Common myeloid progenitor, CD34-positive (primary cell): ENCODE measurements around the gene OR52D1.

Experiments
- CTCF ChIA-PET: fragments of 350-600 bp; sonication (Branson Sonifier 250); formaldehyde crosslinking; loops from one replicate; lab custom pipeline; 2021; ENCODE audit warnings: antibody characterized with exemption; lab: Charles Lee
- POLR2A ChIA-PET: fragments of 350-600 bp; sonication (Branson Sonifier 250); formaldehyde crosslinking; loops from one replicate; lab custom pipeline; 2021; ENCODE audit warnings: antibody characterized with exemption; lab: Charles Lee
- DNase-seq, 3 donors: peaks; one replicate each; pipeline versions ENCODE4 v3.0.0 to v3.0.0-alpha.2; 2013
- H3K27ac ChIP-seq, 2 experiments: 1 replicate in 1 of 2; 2 replicates in 1 of 2; pipeline ENCODE4 v1.7.0; 2013; ENCODE audit warnings: inconsistent platforms in 2 of 2, low read length in 2 of 2, mild to moderate bottlenecking in 2 of 2, low read depth in 1 of 2, moderate library complexity in 1 of 2; ENCODE audit not compliant: severe bottlenecking in 2 of 2, insufficient read depth in 1 of 2, poor library complexity in 1 of 2
- H3K27me3 ChIP-seq, 5 experiments: replicated peaks in 2 of 5; 1 replicate in 3 of 5; 2 replicates in 2 of 5; pipeline versions ENCODE4 v1.6.1 to v1.7.0; 2013; ENCODE audit warnings: low read length in 4 of 5, mild to moderate bottlenecking in 2 of 5, moderate library complexity in 2 of 5, inconsistent platforms in 1 of 5; ENCODE audit not compliant: insufficient read depth in 5 of 5, control insufficient read depth in 4 of 5
- H3K36me3 ChIP-seq, 4 experiments: 1 replicate in 2 of 4; 2 replicates in 2 of 4; pipeline versions ENCODE4 v1.6.1 to v1.7.0; 2013; ENCODE audit warnings: low read length in 3 of 4, control low read depth in 1 of 4, mild to moderate bottlenecking in 1 of 4; ENCODE audit not compliant: control insufficient read depth in 4 of 4, insufficient read depth in 4 of 4
- H3K4me1 ChIP-seq, 4 experiments: 1 replicate in 3 of 4; 2 replicates in 1 of 4; pipeline versions ENCODE4 v1.6.1 to v1.7.1; 2013; ENCODE audit warnings: low read length in 3 of 4, mild to moderate bottlenecking in 3 of 4, control low read depth in 1 of 4, inconsistent platforms in 1 of 4, moderate library complexity in 1 of 4; ENCODE audit not compliant: control insufficient read depth in 4 of 4, insufficient read depth in 4 of 4; ENCODE audit errors: control extremely low read depth in 1 of 4
- H3K4me3 ChIP-seq, 7 experiments: 1 replicate in 4 of 7; 2 replicates in 3 of 7; pipeline versions ENCODE4 v1.5.1 to v1.7.0; 2013; ENCODE audit warnings: mild to moderate bottlenecking in 7 of 7, low read length in 6 of 7, moderate library complexity in 6 of 7, inconsistent platforms in 2 of 7, low read depth in 2 of 7, control low read depth in 1 of 7; ENCODE audit not compliant: insufficient read depth in 4 of 7, control insufficient read depth in 1 of 7; ENCODE audit errors: extremely low read depth in 1 of 7
- H3K9me3 ChIP-seq, 5 experiments: 1 replicate in 4 of 5; 2 replicates in 1 of 5; pipeline versions ENCODE4 v1.6.1 to v1.7.1; 2013; ENCODE audit warnings: low read length in 4 of 5, mild to moderate bottlenecking in 2 of 5, inconsistent platforms in 1 of 5, low read depth in 1 of 5, moderate library complexity in 1 of 5; ENCODE audit not compliant: control insufficient read depth in 4 of 5, insufficient read depth in 2 of 5; ENCODE audit errors: control extremely low read depth in 1 of 5
- WGBS: methylation state at CpG from one replicate; pipeline ENCODE4 v1.1.5; 2013; ENCODE audit not compliant: insufficient coverage; 5-methylcytosine and 5-hydroxymethylcytosine counted together

OR52D1 gene

GRCh38 chr11:5473921-5474320 lies 14.6 kb upstream of the OR52D1 start:
- ChIA-PET CTCF (no interaction called here), POLR2A (no interaction called here)
- Histone ChIP-seq H3K4me3 (no peak overlapping the region), H3K4me1 (no peaks in the 10 kb centered on the region), H3K9me3 (no peaks in the 10 kb centered on the region), H3K36me3 (no peaks in the 10 kb centered on the region), H3K27me3 (peaks cover 0 to 2% (median 0%) of the 10 kb centered on the region in 5 experiments), H3K27ac (no peak overlapping the region)
- no peak for DNase-seq

GRCh38 chr11:5476186-5476819 lies 12.2 kb upstream of the OR52D1 start:
- H3K36me3 ChIP-seq, result no peaks in the 10 kb centered on the region
- H3K27me3 ChIP-seq, result peaks cover 0 to 2% (median 0%) of the 10 kb centered on the region in 5 experiments
- H3K9me3 ChIP-seq, result no peaks in the 10 kb centered on the region
- DNase-seq, result peak; percentile 51 to 72 (median 71)
- 86% methylated on average over 1 of the region's 2 CpGs for WGBS
- ChIA-PET POLR2A (no interaction called here), CTCF (interaction anchor here (0.6 to 1.9 kb wide), 7 partner anchors 8 to 415 kb away, joined by 3 to 6 read pairs (median 5); partner anchors contain the start of gene TRIM5)
- H3K27ac ChIP-seq, result no peak overlapping the region
- no peaks in the 10 kb centered on the region for H3K4me1 ChIP-seq
- no peak overlapping the region for H3K4me3 ChIP-seq

DNA sequence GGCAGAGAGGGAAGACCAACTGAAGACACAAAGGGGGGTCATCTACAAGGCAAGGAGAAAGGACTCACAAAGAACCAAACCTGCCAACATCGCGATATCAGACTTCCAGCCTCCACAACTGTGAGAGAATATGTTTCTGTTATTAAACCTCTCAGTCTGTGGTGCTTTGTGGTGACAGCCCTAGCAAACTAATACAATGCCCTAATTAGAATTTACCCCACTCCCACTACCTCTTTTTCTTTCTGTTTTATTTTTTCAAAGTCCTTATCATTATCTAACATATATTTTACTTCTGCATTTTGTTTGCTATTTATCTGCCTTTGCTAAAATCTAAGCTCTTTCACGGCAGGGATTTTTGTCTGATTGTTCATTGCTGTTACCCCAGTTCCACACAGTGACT lies 2.5 kb upstream of the OR52D1 start:
- CTCF ChIA-PET, result no interaction called here
- peak; percentile 19 to 86 (median 80) for DNase-seq
- Histone ChIP-seq H3K36me3 (no peaks in the 10 kb centered on the region), H3K27me3 (no peaks in the 10 kb centered on the region), H3K9me3 (no peaks in the 10 kb centered on the region), H3K4me1 (peaks cover 0 to 4% (median 0%) of the 10 kb centered on the region in 4 experiments), H3K27ac (no peak overlapping the region), H3K4me3 (no peak overlapping the region)
- 0% methylated on average over 1 of the region's 3 CpGs for WGBS
- POLR2A ChIA-PET, result interaction anchor here (0.8 kb wide), 1 partner anchor 22 kb away, joined by 3 read pairs; no protein-coding TSS in a partner anchor

- Histone ChIP-seq H3K4me1 (peaks cover 0 to 4% (median 0%) of the 10 kb centered on the region in 4 experiments), H3K9me3 (no peaks in the 10 kb centered on the region), H3K27ac (no peak overlapping the region), H3K36me3 (no peaks in the 10 kb centered on the region), H3K27me3 (no peaks in the 10 kb centered on the region), H3K4me3 (no peak overlapping the region)
- 72% methylated on average over 2 of the region's 3 CpGs for WGBS
- ChIA-PET CTCF (no interaction called here), POLR2A (no interaction called here)
- DNase-seq, result no peak
Measured at GRCh38 chr11:5486421-5486820, 2.1 kb upstream of the OR52D1 start.

- H3K4me1 ChIP-seq, result peaks cover 0 to 4% (median 0%) of the 10 kb centered on the region in 4 experiments
- ChIA-PET CTCF (no interaction called here), POLR2A (no interaction called here)
- DNase-seq, result no peak
- H3K4me3 ChIP-seq, result no peak overlapping the region
- no peaks in the 10 kb centered on the region for H3K9me3 ChIP-seq
- 100% methylated on average over 3 of the region's 4 CpGs for WGBS
- H3K36me3 ChIP-seq, result no peaks in the 10 kb centered on the region
- H3K27me3 ChIP-seq, result no peaks in the 10 kb centered on the region
- no peak overlapping the region for H3K27ac ChIP-seq
Measured at GRCh38 chr11:5488798-5489399, 414 bp downstream of the OR52D1 start.

- no peaks in the 10 kb centered on the region for H3K9me3 ChIP-seq
- 72% methylated on average over 4 of the region's 5 CpGs for WGBS
- no peaks in the 10 kb centered on the region for H3K27me3 ChIP-seq
- H3K4me1 ChIP-seq, result peaks cover 0 to 4% (median 0%) of the 10 kb centered on the region in 4 experiments
- no peak overlapping the region for H3K27ac ChIP-seq
- POLR2A ChIA-PET, result no interaction called here
- peak in 1 of 3 donors; percentile 5 for DNase-seq
- no peak overlapping the region for H3K4me3 ChIP-seq
- no peaks in the 10 kb centered on the region for H3K36me3 ChIP-seq
- CTCF ChIA-PET, result no interaction called here
Measured at GRCh38 chr11:5489576-5490357, 1.3 kb downstream of the OR52D1 start.

DNA sequence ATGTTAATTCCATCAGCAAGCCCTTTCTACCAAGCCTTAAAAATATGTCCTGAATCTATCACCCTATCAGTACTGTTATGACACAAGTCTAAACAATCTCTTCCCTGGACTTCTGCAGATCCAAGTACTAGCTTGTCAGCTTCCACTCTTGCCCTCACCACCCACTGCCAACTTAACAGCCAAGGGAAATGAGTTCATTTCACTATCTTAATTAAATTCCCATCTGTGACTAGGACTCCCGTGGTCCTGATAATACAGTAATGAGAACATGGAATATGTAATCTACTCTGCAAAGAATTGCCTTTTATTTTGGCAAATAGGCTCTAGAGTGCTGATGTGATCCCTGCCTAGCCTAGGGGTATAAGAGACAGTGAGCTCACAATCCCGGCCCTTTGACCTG lies 11.2 kb downstream of the OR52D1 start:
- CTCF ChIA-PET, result no interaction called here
- no peak for DNase-seq
- H3K4me3 ChIP-seq, result no peak overlapping the region
- no peaks in the 10 kb centered on the region for H3K27me3 ChIP-seq
- WGBS, result 100% methylated on average over 1 of the region's 2 CpGs
- H3K9me3 ChIP-seq, result no peaks in the 10 kb centered on the region
- peaks cover 0 to 2% (median 0%) of the 10 kb centered on the region in 4 experiments for H3K4me1 ChIP-seq
- H3K27ac ChIP-seq, result no peak overlapping the region
- no peaks in the 10 kb centered on the region for H3K36me3 ChIP-seq
- POLR2A ChIA-PET, result no interaction called here
